Right lobe of liver (tissue), 6 donors: ENCODE measurements around the gene FXYD7. TPM values are rescaled to one million over a fixed set of nuclear protein-coding genes. Genes with fewer than 3 reads are reported as not detected.

Experiments used
- ATAC-seq, 4 donors: fragments of 200-7000 bp; cut with Tn5 transposase; one replicate each; pipeline ENCODE4 v1.9.1; 2020; ENCODE audit warnings: mild to moderate bottlenecking in 4 of 4, moderate library complexity in 4 of 4
- DNase-seq, 3 donors: peaks; one replicate each; pipeline ENCODE4 v3.0.0-alpha.2; 2020
- H3K27ac ChIP-seq, 3 donors: fragments of 200-600 bp; one replicate each; pipeline ENCODE4 v1.8.0; 2022
- H3K27me3 ChIP-seq, 2 donors: fragments of 200-600 bp; one replicate each; pipeline ENCODE4 v1.8.0; 2022
- H3K36me3 ChIP-seq, 4 donors: fragments of 200-600 bp; sonication (generic) in 1 of 4; one replicate each; pipeline versions ENCODE4 v1.5.1 to v1.8.0; 2017 to 2022; ENCODE audit warnings: control low read depth in 1 of 4
- H3K4me1 ChIP-seq, 4 donors: fragments of 200-600 bp; sonication (generic) in 1 of 4; one replicate each; pipeline versions ENCODE4 v1.5.1 to v1.8.0; 2017 to 2022; ENCODE audit warnings: control low read depth in 1 of 4
- H3K4me3 ChIP-seq, 3 donors: fragments of 200-600 bp; one replicate each; pipeline ENCODE4 v1.8.0; 2022
- H3K9me3 ChIP-seq, 4 donors: fragments of 200-600 bp; sonication (generic) in 1 of 4; one replicate each; pipeline versions ENCODE4 v1.5.1 to v1.8.0; 2017 to 2022; ENCODE audit warnings: control low read depth in 1 of 4
- POLR2A ChIP-seq: fragments of 450-650 bp; IDR thresholded peaks from one replicate; pipeline ENCODE4 v1.6.1; 2017; ENCODE audit warnings: antibody characterized with exemption, mild to moderate bottlenecking
- WGBS: methylation state at CpG from one replicate; pipeline ENCODE4 v1.1.6; 2018; ENCODE audit warnings: low coverage, low lambda C conversion rate; ENCODE audit not compliant: insufficient coverage; ENCODE audit errors: missing lambda C conversion rate; 5-methylcytosine and 5-hydroxymethylcytosine counted together
- intact Hi-C, 2 donors: fragments of 100-400 bp; cut with DNase I; formaldehyde crosslinking; loops; one replicate each; pipeline versions ENCODE4 v1.11.2 to v1.14.1; 2022
- total RNA-seq, 6 experiments: library from RNA; depleted of rRNA in 2 of 6; stranded (reverse); fragments of >200 nt in 2 of 6; fragmentation: NEBNext Ultra II Directional in 3 of 6; extraction: Animal tissue kit (Norgen Biotek cat#: 25700) in 3 of 6; gene quantifications; one replicate each; pipeline versions ENCODE4 v1.1.0 to v1.2.4, GENCODE V29; 2016 to 2023
- TF ChIP-seq, protein P1 (sequence below), 4 donors: fragments of 200-600 bp in 3 of 4; fragments of 450-650 bp in 1 of 4; IDR thresholded peaks; one replicate each; pipeline versions ENCODE4 v1.5.1 to v1.8.0; 2016 to 2022; ENCODE audit warnings: antibody characterized with exemption in 4 of 4, mild to moderate bottlenecking in 2 of 4
- donor health status: DM: no; HTN: yes; CAD: no.
- donor health status: DM: no; HTN: no; CAD: no.
- donor health status: DM: no; HTN: no; CAD: no.
- donor health status: DM: no; HTN: yes; CAD: no.
- donor health status: DM: no; HTN: yes; CAD: no.

FXYD7 gene
- total RNA-seq, 6 experiments from 2014 or later: 0.49 TPM; not detected in 5

DNA sequence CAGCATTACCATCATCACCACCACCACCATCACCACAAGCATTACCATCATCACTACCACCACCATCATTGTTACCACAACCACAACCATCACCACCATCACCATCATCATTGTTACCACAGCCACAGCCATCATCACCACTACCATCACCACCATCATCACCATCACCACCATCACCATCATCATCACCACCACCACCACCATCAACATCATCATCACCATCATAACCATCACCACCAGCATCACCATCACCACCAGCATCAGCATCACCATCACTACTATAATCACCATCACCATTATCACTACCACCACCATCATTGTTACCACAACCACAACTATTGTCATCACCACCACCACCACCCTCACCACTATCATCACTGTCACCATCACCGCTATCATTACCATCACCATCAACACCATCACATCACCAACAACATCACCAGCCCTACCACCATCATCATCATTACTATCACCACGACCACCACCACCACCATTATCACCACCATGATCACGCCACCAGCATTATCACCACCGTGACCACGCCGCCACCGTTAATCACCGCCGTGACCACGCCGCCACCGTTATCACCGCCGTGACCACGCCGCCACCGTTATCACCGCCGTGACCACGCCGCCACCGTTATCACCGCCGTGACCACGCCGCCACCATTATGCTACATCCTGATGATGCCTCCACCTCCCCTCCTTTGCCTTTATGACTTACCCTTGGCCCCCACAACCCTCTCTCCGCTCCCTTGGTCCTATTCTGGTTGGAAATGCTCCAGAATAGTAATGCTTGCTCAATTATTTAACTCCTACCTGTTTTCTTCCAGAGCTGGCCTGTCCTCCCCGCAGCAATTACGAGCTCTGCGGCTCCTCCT is 37.4 kb upstream of the FXYD7 start:
- H3K4me1 ChIP-seq: no peaks in the 10 kb centered on the region

DNA sequence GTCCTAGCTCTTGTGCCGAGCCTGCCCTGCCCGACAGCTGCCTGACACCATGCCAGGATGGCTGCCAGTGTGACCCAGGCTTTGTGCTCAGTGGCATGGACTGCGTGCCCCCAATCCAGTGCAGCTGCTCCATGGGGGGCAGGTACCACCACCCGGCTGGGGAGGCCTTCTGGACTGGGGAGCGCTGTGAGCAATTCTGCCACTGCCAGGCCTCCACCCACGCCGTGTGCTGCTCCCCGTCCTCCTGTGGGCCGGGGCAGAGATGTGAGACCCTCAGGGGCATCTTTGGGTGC is 36.8 kb upstream of the FXYD7 start:
- no peak overlapping the region for H3K4me3 ChIP-seq
- intact Hi-C loops: no loop called here
- H3K36me3 ChIP-seq: no peaks in the 10 kb centered on the region
- no CpG with 5 or more reads among the region's 9 CpGs for WGBS
- no peaks in the 10 kb centered on the region for H3K9me3 ChIP-seq
- no peak overlapping the region for H3K27ac ChIP-seq
- DNase-seq (no peak), ATAC-seq (no peak)
- TF ChIP-seq, protein P1, sequence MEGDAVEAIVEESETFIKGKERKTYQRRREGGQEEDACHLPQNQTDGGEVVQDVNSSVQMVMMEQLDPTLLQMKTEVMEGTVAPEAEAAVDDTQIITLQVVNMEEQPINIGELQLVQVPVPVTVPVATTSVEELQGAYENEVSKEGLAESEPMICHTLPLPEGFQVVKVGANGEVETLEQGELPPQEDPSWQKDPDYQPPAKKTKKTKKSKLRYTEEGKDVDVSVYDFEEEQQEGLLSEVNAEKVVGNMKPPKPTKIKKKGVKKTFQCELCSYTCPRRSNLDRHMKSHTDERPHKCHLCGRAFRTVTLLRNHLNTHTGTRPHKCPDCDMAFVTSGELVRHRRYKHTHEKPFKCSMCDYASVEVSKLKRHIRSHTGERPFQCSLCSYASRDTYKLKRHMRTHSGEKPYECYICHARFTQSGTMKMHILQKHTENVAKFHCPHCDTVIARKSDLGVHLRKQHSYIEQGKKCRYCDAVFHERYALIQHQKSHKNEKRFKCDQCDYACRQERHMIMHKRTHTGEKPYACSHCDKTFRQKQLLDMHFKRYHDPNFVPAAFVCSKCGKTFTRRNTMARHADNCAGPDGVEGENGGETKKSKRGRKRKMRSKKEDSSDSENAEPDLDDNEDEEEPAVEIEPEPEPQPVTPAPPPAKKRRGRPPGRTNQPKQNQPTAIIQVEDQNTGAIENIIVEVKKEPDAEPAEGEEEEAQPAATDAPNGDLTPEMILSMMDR (IDR thresholded peaks at IDR 0.05): no peak
- TF ChIP-seq POLR2A: no peak
- no peaks in the 10 kb centered on the region for H3K4me1 ChIP-seq
- H3K27me3 ChIP-seq: no peaks in the 10 kb centered on the region

More for the DNA sequence above, 37.4 kb upstream of the FXYD7 start:
- DNase-seq (no peak), ATAC-seq (no peak)
- Histone ChIP-seq H3K9me3 (no peaks in the 10 kb centered on the region), H3K27me3 (no peaks in the 10 kb centered on the region), H3K4me3 (no peak overlapping the region), H3K36me3 (no peaks in the 10 kb centered on the region), H3K27ac (no peak overlapping the region)
- 86% methylated on average over 30 of the region's 30 CpGs for WGBS
- intact Hi-C loops: no loop called here
- TF ChIP-seq POLR2A: no peak
- TF ChIP-seq, protein P1 (IDR thresholded peaks at IDR 0.05): no peak

DNA sequence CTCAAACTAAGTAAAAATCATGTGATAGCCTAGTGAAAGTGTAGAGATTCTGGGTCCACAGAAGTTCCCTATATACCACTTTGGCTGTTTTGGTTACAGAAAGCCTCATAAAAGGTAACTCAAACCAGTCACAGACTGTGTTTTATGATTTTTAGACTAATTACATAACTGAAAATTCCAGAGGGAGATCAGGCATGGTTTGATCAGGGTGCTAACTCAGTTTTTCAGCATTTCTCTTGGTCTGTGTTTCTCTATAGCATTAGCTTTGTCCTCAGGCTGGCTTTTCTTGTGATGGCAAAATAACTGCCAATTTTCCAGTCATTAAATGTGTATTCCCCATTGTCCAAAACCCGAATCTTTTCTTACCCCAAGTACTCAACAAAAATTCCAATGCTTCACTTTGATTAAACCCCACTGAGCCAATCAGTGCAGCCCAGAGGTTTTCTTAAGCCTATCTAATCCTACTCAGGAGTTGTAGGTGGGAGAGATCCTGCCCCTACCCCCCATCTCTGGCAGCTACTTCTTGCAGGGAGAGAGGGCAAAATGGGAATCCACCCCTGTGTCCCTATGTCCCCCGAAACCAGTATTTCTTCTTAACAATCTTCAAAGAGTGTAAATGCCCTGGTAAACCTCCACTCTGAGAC is 36.0 kb upstream of the FXYD7 start:
- Histone ChIP-seq H3K27me3 (no peaks in the 10 kb centered on the region), H3K4me1 (no peaks in the 10 kb centered on the region), H3K36me3 (no peaks in the 10 kb centered on the region), H3K4me3 (no peak overlapping the region), H3K27ac (no peak overlapping the region), H3K9me3 (no peaks in the 10 kb centered on the region)
- DNase-seq (no peak), ATAC-seq (no peak)
- WGBS: 100% methylated on average over 1 of the region's 2 CpGs
- no peak for TF ChIP-seq POLR2A
- TF ChIP-seq, protein P1 (IDR thresholded peaks at IDR 0.05): no peak
- intact Hi-C loops: no loop called here

DNA sequence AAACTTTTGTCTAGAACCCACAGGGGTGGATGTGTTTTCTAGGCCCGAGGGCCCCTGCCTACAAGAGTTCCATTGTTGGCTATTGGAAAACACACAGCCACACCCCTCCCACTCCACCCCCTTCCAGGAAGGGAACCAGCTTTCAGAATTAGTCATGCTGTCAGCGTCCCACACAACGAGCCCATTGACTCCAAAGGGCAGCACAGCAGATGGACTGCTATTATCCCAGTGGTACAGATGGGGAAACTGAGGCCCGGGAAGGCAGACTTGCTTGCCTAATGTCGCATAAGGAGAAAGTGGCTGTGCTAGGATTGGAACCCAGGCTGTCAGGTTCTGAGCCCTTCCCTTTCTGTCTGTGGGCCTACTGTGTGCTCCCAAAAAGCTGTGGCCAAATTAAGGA is 35.5 kb upstream of the FXYD7 start:
- DNase-seq (no peak), ATAC-seq (peak in 2 of 4 donors; percentile 23 to 70)
- Histone ChIP-seq H3K4me3 (no peak overlapping the region), H3K36me3 (no peaks in the 10 kb centered on the region), H3K27me3 (no peaks in the 10 kb centered on the region), H3K9me3 (no peaks in the 10 kb centered on the region), H3K27ac (no peak overlapping the region), H3K4me1 (no peaks in the 10 kb centered on the region)
- WGBS: 8% methylated on average over 2 of the region's 5 CpGs
- intact Hi-C loops: no loop called here
- TF ChIP-seq, protein P1 (IDR thresholded peaks at IDR 0.05): no peak
- no peak for TF ChIP-seq POLR2A
